ENCODE data around the gene PC. TPM values are rescaled to one million over a fixed set of nuclear protein-coding genes. Genes with fewer than 3 reads are reported as not detected.

PC gene
- total RNA-seq, 1 donor from 2014 or later: 10.5 TPM

- FAIRE-seq: no peak
- no peak overlapping the region for H3K27ac ChIP-seq (ENCODE audit: low read depth, low read length)
Measured at GRCh38 chr11:66882561-66883015, 75.6 kb downstream of the PC start.

DNA sequence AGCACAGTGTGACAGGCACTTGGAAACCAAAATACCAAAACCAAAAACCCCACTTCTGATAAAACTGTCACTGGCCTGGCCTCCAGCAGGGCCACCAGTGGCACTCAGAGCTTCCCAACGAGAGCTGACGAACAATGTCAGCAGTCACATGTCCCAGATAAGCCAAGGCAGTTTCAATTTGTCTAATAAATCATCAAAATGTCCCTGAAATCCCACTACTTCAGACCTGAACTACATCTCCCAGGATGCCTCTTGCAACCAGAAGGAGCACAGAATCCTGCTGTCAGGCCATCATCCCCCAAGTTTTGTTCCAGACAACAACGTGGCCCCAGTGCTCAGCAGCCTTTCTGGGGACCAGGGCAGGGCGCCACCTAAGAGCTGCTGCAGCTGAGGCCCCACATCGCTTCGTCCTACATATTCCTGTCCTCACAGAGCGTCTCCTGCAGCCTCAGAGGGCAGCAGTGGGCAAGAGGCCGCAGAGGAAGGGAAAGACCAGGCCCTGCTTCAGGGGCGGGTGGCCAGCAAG is 76.2 kb downstream of the PC start:
- Mint-ChIP-seq H3K9me3 (ENCODE audit: unreplicated experiment) (no peaks in the 10 kb centered on the region), H3K4me3 (ENCODE audit: unreplicated experiment) (no peak overlapping the region), H3K36me3 (ENCODE audit: low read depth, unreplicated experiment) (no peaks in the 10 kb centered on the region), H3K4me1 (ENCODE audit: low read depth, unreplicated experiment) (peaks cover 21% of the 10 kb centered on the region), H3K27ac (ENCODE audit: unreplicated experiment) (no peak overlapping the region), H3K27me3 (ENCODE audit: low read depth, unreplicated experiment) (peaks cover 11% of the 10 kb centered on the region)
- no peaks in the 10 kb centered on the region for H3K9me3 ChIP-seq (ENCODE audit: insufficient read depth, low read depth, low read length)
- no peaks in the 10 kb centered on the region for H3K79me2 ChIP-seq (ENCODE audit: insufficient read depth, low read length)
- peaks cover 4% of the 10 kb centered on the region for H4K20me1 ChIP-seq (ENCODE audit: insufficient read depth, low read length)
- no peak overlapping the region for H3K4me2 ChIP-seq (ENCODE audit: low read length)
- no peaks in the 10 kb centered on the region for H3K27me3 ChIP-seq (ENCODE audit: insufficient read depth, low read length)
- H3K9ac ChIP-seq (ENCODE audit: low read length): no peak overlapping the region
- TF ChIP-seq, protein P1, sequence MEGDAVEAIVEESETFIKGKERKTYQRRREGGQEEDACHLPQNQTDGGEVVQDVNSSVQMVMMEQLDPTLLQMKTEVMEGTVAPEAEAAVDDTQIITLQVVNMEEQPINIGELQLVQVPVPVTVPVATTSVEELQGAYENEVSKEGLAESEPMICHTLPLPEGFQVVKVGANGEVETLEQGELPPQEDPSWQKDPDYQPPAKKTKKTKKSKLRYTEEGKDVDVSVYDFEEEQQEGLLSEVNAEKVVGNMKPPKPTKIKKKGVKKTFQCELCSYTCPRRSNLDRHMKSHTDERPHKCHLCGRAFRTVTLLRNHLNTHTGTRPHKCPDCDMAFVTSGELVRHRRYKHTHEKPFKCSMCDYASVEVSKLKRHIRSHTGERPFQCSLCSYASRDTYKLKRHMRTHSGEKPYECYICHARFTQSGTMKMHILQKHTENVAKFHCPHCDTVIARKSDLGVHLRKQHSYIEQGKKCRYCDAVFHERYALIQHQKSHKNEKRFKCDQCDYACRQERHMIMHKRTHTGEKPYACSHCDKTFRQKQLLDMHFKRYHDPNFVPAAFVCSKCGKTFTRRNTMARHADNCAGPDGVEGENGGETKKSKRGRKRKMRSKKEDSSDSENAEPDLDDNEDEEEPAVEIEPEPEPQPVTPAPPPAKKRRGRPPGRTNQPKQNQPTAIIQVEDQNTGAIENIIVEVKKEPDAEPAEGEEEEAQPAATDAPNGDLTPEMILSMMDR (IDR thresholded peaks at IDR 0.05; ENCODE audit: insufficient read depth, low read depth, low read length): no peak
- FAIRE-seq (no peak), DNase-seq (ENCODE audit: low read depth) (no peak)
- H3K4me3 ChIP-seq (ENCODE audit: insufficient read depth, low read depth, low read length): no peak overlapping the region
- H2AFZ ChIP-seq (ENCODE audit: low read depth, low read length): peak overlapping the region; percentile 75
- peaks cover 32% of the 10 kb centered on the region for H3K4me1 ChIP-seq (ENCODE audit: insufficient read depth, low read length)
- H3K27ac ChIP-seq (ENCODE audit: low read depth, low read length): no peak overlapping the region
- H3K36me3 ChIP-seq (ENCODE audit: insufficient read depth, low read length): no peaks in the 10 kb centered on the region

More at GRCh38 chr11:66882561-66883015, 75.6 kb downstream of the PC start:
- TF ChIP-seq, protein P1 (IDR thresholded peaks at IDR 0.05; ENCODE audit: insufficient read depth, low read depth, low read length): no peak
- no peak for TF ChIP-seq EZH2 (IDR thresholded peaks at IDR 0.05; ENCODE audit: insufficient read depth, low read length)
- H3K9me3 Mint-ChIP-seq (ENCODE audit: unreplicated experiment): no peaks in the 10 kb centered on the region
- peaks cover 21% of the 10 kb centered on the region for H3K4me1 Mint-ChIP-seq (ENCODE audit: low read depth, unreplicated experiment)
- H3K27me3 Mint-ChIP-seq (ENCODE audit: low read depth, unreplicated experiment): peaks cover 8% of the 10 kb centered on the region
- Histone ChIP-seq H3K4me3 (ENCODE audit: insufficient read depth, low read depth, low read length) (no peak overlapping the region), H2AFZ (ENCODE audit: low read depth, low read length) (peak overlapping the region; percentile 75), H3K9me3 (ENCODE audit: insufficient read depth, low read depth, low read length) (no peaks in the 10 kb centered on the region), H4K20me1 (ENCODE audit: insufficient read depth, low read length) (peaks cover 4% of the 10 kb centered on the region), H3K36me3 (ENCODE audit: insufficient read depth, low read length) (no peaks in the 10 kb centered on the region), H3K27me3 (ENCODE audit: insufficient read depth, low read length) (no peaks in the 10 kb centered on the region), H3K4me2 (ENCODE audit: low read length) (peak overlapping the region; percentile 75), H3K79me2 (ENCODE audit: insufficient read depth, low read length) (no peaks in the 10 kb centered on the region), H3K9ac (ENCODE audit: low read length) (peak overlapping the region; percentile 56), H3K4me1 (ENCODE audit: insufficient read depth, low read length) (peaks cover 34% of the 10 kb centered on the region)
- no peak overlapping the region for H3K4me3 Mint-ChIP-seq (ENCODE audit: unreplicated experiment)
- DNase-seq (ENCODE audit: low read depth): no peak
- no peaks in the 10 kb centered on the region for H3K36me3 Mint-ChIP-seq (ENCODE audit: low read depth, unreplicated experiment)
- H3K27ac Mint-ChIP-seq (ENCODE audit: unreplicated experiment): no peak overlapping the region

GRCh38 chr11:66881451-66881835 is 76.7 kb downstream of the PC start:
- no peaks in the 10 kb centered on the region for H3K9me3 Mint-ChIP-seq (ENCODE audit: unreplicated experiment)
- H3K27me3 Mint-ChIP-seq (ENCODE audit: low read depth, unreplicated experiment): peaks cover 11% of the 10 kb centered on the region
- peaks cover 20% of the 10 kb centered on the region for H3K4me1 Mint-ChIP-seq (ENCODE audit: low read depth, unreplicated experiment)
- no peaks in the 10 kb centered on the region for H3K9me3 ChIP-seq (ENCODE audit: insufficient read depth, low read depth, low read length)
- no peak overlapping the region for H3K4me2 ChIP-seq (ENCODE audit: low read length)
- H4K20me1 ChIP-seq (ENCODE audit: insufficient read depth, low read length): peaks cover 8% of the 10 kb centered on the region
- no peak overlapping the region for H2AFZ ChIP-seq (ENCODE audit: low read depth, low read length)
- DNase-seq (ENCODE audit: low read depth) (no peak), FAIRE-seq (no peak)
- no peaks in the 10 kb centered on the region for H3K79me2 ChIP-seq (ENCODE audit: insufficient read depth, low read length)
- H3K9ac ChIP-seq (ENCODE audit: low read length): no peak overlapping the region
- no peaks in the 10 kb centered on the region for H3K27me3 ChIP-seq (ENCODE audit: insufficient read depth, low read length)
- H3K4me3 Mint-ChIP-seq (ENCODE audit: unreplicated experiment): no peak overlapping the region
- H3K4me1 ChIP-seq (ENCODE audit: insufficient read depth, low read length): peaks cover 27% of the 10 kb centered on the region
- H3K4me3 ChIP-seq (ENCODE audit: insufficient read depth, low read depth, low read length): no peak overlapping the region
- no peak for TF ChIP-seq EZH2 (IDR thresholded peaks at IDR 0.05; ENCODE audit: insufficient read depth, low read length)
- TF ChIP-seq, protein P1 (IDR thresholded peaks at IDR 0.05; ENCODE audit: insufficient read depth, low read depth, low read length): no peak
- H3K27ac Mint-ChIP-seq (ENCODE audit: unreplicated experiment): no peak overlapping the region
- no peaks in the 10 kb centered on the region for H3K36me3 ChIP-seq (ENCODE audit: insufficient read depth, low read length)
- H3K36me3 Mint-ChIP-seq (ENCODE audit: low read depth, unreplicated experiment): no peaks in the 10 kb centered on the region
- no peak overlapping the region for H3K27ac ChIP-seq (ENCODE audit: low read depth, low read length)

Data from astrocyte (in vitro differentiated cells and primary cell).